HG03354 (cell line): Measurements from ENCODE around the gene PRDX5.

Source experiments
- ATAC-seq: cut with Tn5 transposase; IDR thresholded peaks from one replicate; pipeline ENCODE4 v1.9.1; 2021; ENCODE audit warnings: mild to moderate bottlenecking; ENCODE audit not compliant: unreplicated experiment, poor library complexity, severe bottlenecking

Gene PRDX5

GRCh38 chr11:64288353-64288750 is 29.6 kb upstream of the PRDX5 start:
- no peak for ATAC-seq

GRCh38 chr11:64289002-64289564 is 28.8 kb upstream of the PRDX5 start:
- ATAC-seq: no peak

GRCh38 chr11:64290352-64291261 is 27.3 kb upstream of the PRDX5 start:
- ATAC-seq: no peak

GRCh38 chr11:64291262-64291751 is 26.6 kb upstream of the PRDX5 start, which contains the start of gene KCNK4:
TSS of gene KCNK4 (plus strand) at chr11:64291302. CDS start at chr11:64293019, 1,717 bp downstream.
- no peak for ATAC-seq

GRCh38 chr11:64291752-64292459 is 26.0 kb upstream of the PRDX5 start:
- no peak for ATAC-seq

GRCh38 chr11:64292460-64293254 is 25.3 kb upstream of the PRDX5 start:
- ATAC-seq: no peak

GRCh38 chr11:64294774-64295173 is 23.1 kb upstream of the PRDX5 start:
- ATAC-seq: no peak

GRCh38 chr11:64295760-64296159 is 22.2 kb upstream of the PRDX5 start:
- no peak for ATAC-seq

GRCh38 chr11:64296236-64296635 is 21.7 kb upstream of the PRDX5 start:
- ATAC-seq: no peak

GRCh38 chr11:64296830-64297698 is 20.9 kb upstream of the PRDX5 start:
- no peak for ATAC-seq

GRCh38 chr11:64297699-64298358 is 20.1 kb upstream of the PRDX5 start:
- ATAC-seq: no peak

- ATAC-seq: no peak
Observed at GRCh38 chr11:64298966-64299846, 18.7 kb upstream of the PRDX5 start.

GRCh38 chr11:64299847-64300648 is 17.9 kb upstream of the PRDX5 start, which contains the start of gene CATSPERZ:
TSS of gene CATSPERZ (plus strand) at chr11:64300358. CDS start at chr11:64300411, 53 bp downstream.
- no peak for ATAC-seq

- no peak for ATAC-seq
Observed at GRCh38 chr11:64303109-64304031, 14.6 kb upstream of the PRDX5 start.

- no peak for ATAC-seq
Observed at GRCh38 chr11:64304032-64304315, 13.9 kb upstream of the PRDX5 start.
